BLaER1 (cell line): ENCODE data around the gene EDN3.

ENCODE experiments used
- H3K27ac ChIP-seq: shearing (Covaris generic); formaldehyde crosslinking; 2 replicates; pipeline ENCODE4 v1.8.1; 2022
- H3K27me3 ChIP-seq: shearing (Covaris generic); formaldehyde crosslinking; 2 replicates; pipeline ENCODE4 v1.8.1; 2022
- H3K36me3 ChIP-seq: shearing (Covaris generic); formaldehyde crosslinking; 2 replicates; pipeline ENCODE4 v1.8.1; 2022
- H3K4me1 ChIP-seq: shearing (Covaris generic); formaldehyde crosslinking; 2 replicates; pipeline ENCODE4 v1.8.1; 2022
- H3K4me2 ChIP-seq: shearing (Covaris generic); formaldehyde crosslinking; 2 replicates; pipeline ENCODE4 v1.8.1; 2022
- H3K4me3 ChIP-seq: shearing (Covaris generic); formaldehyde crosslinking; 2 replicates; pipeline ENCODE4 v1.8.1; 2022
- H3K9ac ChIP-seq: shearing (Covaris generic); formaldehyde crosslinking; 2 replicates; pipeline ENCODE4 v1.8.1; 2022
- H3K9me3 ChIP-seq: shearing (Covaris generic); formaldehyde crosslinking; 2 replicates; pipeline ENCODE4 v1.8.1; 2022
- H4K20me1 ChIP-seq: shearing (Covaris generic); formaldehyde crosslinking; 2 replicates; pipeline ENCODE4 v1.8.1; 2022
- Cebpa-rat ChIP-seq: shearing (Covaris generic); IDR thresholded peaks from 2 replicates; pipeline ENCODE4 v1.8.1; 2022

EDN3 gene

DNA sequence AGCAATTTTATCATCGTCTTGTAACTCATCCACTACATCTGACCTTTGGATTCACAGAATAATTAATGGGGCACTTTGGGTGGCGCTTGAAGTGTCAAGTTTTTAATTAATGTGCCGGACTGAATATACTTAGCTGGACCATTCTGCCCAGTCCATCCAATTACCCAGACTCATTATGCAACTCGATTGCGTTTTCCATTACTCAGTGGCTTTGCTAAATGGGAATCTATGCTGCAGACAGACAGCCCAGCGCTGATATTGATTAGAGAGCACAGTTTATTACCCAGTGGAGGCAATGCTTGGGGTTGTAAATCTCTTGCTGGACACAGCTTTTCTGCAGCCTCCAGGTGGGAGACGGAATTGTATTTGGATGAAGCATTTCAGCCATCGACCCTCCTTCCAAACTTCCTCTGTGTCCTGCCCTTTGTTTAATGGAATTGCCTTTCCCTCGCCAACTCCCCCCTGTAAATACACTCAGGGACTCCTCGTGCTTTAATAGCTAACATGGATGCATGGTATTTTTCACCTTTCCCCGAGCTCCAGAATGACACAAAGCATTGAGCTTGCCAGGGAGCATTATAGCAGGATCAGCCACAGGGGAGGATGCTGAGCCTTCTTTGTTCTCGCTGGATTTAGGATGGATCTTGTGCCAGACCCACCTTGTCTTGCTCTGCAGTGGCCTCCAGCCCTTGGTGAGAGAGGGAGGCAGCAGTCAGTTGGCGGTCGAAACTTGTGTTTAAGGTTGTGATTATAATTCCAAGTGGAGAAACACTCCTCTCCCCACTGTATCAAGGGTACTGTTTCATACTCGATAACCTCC, 59.7 kb downstream of the EDN3 start:
- H3K27me3 ChIP-seq = no peaks in the 10 kb centered on the region
- no peak overlapping the region for H3K27ac ChIP-seq
- no peak overlapping the region for H3K4me3 ChIP-seq
- H3K9ac ChIP-seq = no peak overlapping the region
- H4K20me1 ChIP-seq = no peaks in the 10 kb centered on the region
- H3K9me3 ChIP-seq = peaks cover 5% of the 10 kb centered on the region
- peaks cover 44% of the 10 kb centered on the region for H3K4me1 ChIP-seq
- no peak for TF ChIP-seq Cebpa-rat
- no peaks in the 10 kb centered on the region for H3K36me3 ChIP-seq
- no peak overlapping the region for H3K4me2 ChIP-seq

DNA sequence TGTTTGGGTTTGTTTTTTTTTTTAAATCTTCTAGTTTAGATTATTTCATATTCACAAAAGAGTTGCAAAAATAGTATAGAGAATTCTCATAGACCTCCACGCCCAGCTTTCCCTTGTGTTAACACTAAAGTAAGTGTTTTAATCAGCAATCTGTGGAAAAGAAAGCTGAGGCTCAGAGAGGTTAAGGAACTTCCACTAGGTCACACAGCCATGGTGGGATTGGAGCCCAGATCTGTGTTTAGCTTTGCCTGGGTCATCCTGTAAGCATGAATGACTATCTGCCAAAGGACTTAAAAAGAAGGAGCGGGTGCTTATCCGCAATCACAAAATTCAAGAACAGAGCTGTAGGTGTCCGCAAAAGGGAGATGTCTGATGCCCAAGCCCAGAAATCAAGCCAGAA, 60.5 kb downstream of the EDN3 start:
- H3K4me1 ChIP-seq = peaks cover 44% of the 10 kb centered on the region
- no peaks in the 10 kb centered on the region for H3K36me3 ChIP-seq
- no peak overlapping the region for H3K9ac ChIP-seq
- peaks cover 5% of the 10 kb centered on the region for H3K9me3 ChIP-seq
- H3K27me3 ChIP-seq = no peaks in the 10 kb centered on the region
- TF ChIP-seq Cebpa-rat = no peak
- H3K27ac ChIP-seq = no peak overlapping the region
- H3K4me3 ChIP-seq = no peak overlapping the region
- no peaks in the 10 kb centered on the region for H4K20me1 ChIP-seq
- no peak overlapping the region for H3K4me2 ChIP-seq

DNA sequence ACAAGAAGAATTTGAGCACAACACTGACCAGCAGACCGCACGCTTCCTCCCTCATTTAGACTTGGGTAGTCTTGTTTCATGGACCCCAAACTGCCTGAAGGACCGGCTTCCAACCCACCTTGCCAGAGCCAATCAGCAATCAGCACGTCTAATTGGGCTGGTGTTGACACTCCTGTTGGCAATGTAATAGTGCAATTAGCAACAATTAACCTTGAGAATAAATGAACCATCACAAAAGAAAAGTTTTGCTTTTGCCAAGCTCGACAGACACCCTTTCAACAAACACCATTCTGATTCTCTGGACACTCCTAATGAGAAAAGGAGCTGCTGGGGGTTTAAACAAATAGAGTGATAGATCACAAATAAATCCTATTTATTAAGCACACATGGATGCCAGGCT, 61.0 kb downstream of the EDN3 start:
- Histone ChIP-seq H3K9ac (no peak overlapping the region), H3K27ac (no peak overlapping the region), H3K27me3 (no peaks in the 10 kb centered on the region), H3K4me1 (peaks cover 39% of the 10 kb centered on the region), H3K9me3 (peaks cover 4% of the 10 kb centered on the region), H4K20me1 (no peaks in the 10 kb centered on the region), H3K4me2 (no peak overlapping the region), H3K36me3 (no peaks in the 10 kb centered on the region), H3K4me3 (no peak overlapping the region)
- no peak for TF ChIP-seq Cebpa-rat

DNA sequence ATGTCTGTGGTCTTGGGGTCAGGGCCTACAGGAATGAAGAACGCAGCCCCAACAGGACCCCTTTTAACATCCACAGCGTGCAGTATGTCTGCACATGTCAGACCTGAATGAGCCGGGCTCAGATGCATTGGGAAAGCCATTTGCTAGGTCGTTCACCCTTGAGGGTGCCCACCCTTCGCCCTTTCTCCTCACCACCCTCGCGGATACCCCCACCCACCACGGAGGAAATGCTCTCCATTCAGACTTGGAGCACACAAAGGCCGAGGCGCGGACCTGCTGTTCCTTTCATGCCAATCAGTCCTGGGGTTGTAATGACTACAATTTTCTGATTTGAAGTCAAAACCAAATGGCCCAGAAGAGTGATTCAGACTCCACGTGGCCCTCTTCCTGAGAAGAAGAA, 62.7 kb downstream of the EDN3 start:
- no peak for TF ChIP-seq Cebpa-rat
- Histone ChIP-seq H3K9ac (no peak overlapping the region), H3K9me3 (no peaks in the 10 kb centered on the region), H3K4me1 (peaks cover 22% of the 10 kb centered on the region), H3K4me2 (no peak overlapping the region), H4K20me1 (no peaks in the 10 kb centered on the region), H3K27ac (no peak overlapping the region), H3K36me3 (no peaks in the 10 kb centered on the region), H3K4me3 (no peak overlapping the region), H3K27me3 (no peaks in the 10 kb centered on the region)

- H3K9me3 ChIP-seq = no peaks in the 10 kb centered on the region
- no peak overlapping the region for H3K27ac ChIP-seq
- H3K4me3 ChIP-seq = no peak overlapping the region
- no peak for TF ChIP-seq Cebpa-rat
- peak overlapping the region; percentile 35 for H3K4me2 ChIP-seq
- H3K36me3 ChIP-seq = no peaks in the 10 kb centered on the region
- H3K27me3 ChIP-seq = no peaks in the 10 kb centered on the region
- H3K9ac ChIP-seq = no peak overlapping the region
- H4K20me1 ChIP-seq = no peaks in the 10 kb centered on the region
- H3K4me1 ChIP-seq = peaks cover 10% of the 10 kb centered on the region; the same call in 1 of the 2 replicates
Observed at GRCh38 chr20:59364611-59365010, 64.2 kb downstream of the EDN3 start.

DNA sequence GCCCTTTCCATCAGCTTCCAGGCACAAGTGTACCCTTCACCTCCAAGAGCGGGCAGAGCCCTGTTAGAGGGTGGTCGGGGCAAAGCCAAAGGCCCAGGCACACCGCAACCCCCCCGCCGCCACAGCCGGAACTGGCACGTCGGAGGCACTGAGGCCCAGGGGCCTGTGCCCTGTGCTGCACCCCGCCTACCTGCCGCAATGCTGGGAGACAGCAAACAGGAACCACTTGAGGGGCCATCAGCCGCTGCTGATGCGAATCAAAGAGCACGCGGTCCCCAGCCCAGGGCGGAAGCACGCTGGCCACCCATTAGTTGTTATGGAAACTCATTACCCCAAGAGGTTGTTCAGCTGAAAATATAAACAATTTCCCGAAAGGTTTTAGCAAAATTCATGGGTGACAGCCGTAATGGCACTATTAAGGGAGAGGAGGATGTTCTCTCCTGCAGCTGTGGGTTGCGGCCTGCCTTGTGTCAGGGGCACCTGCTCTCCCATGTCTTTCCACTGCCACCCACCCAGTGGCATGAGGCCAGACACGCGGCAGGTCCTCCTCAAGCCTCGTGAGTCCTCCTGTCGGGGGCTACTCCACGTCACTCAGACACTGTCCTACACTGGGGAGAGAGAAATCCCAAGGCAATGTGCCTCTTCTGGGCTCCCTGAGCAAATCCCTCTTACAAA, 65.3 kb downstream of the EDN3 start:
- TF ChIP-seq Cebpa-rat = no peak
- H3K9me3 ChIP-seq = no peaks in the 10 kb centered on the region
- H3K27me3 ChIP-seq = no peaks in the 10 kb centered on the region

DNA sequence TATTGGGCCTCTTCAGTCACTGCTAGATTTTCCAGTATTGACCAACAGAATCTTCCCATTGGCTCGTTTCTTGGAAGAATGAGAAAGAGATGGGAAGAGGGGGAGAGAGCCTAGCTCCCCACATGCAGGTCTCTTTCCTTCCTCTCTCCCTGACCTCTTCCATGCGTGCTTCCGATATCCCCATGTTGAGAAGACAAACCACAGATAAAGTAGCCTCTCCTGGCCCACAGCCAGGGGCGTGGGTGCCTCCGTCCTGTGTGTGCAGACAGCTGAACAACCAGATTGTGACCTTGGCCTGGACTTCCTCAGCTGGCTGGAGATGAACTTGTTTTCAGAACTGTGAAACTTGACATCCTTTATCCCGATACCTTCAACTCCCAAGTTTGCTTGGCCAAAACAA, 71.0 kb downstream of the EDN3 start:
- H3K27me3 ChIP-seq = no peaks in the 10 kb centered on the region
- H3K4me3 ChIP-seq = no peak overlapping the region
- no peak overlapping the region for H3K9ac ChIP-seq
- no peaks in the 10 kb centered on the region for H4K20me1 ChIP-seq
- TF ChIP-seq Cebpa-rat = no peak
- no peak overlapping the region for H3K27ac ChIP-seq
- peaks cover 4% of the 10 kb centered on the region for H3K4me1 ChIP-seq
- no peaks in the 10 kb centered on the region for H3K9me3 ChIP-seq
- H3K36me3 ChIP-seq = no peaks in the 10 kb centered on the region
- H3K4me2 ChIP-seq = no peak overlapping the region

More for the DNA sequence above, 65.3 kb downstream of the EDN3 start:
- no peak overlapping the region for H3K9ac ChIP-seq
- H3K27ac ChIP-seq = no peak overlapping the region
- no peaks in the 10 kb centered on the region for H3K36me3 ChIP-seq
- no peaks in the 10 kb centered on the region for H4K20me1 ChIP-seq
- H3K4me3 ChIP-seq = no peak overlapping the region
- H3K4me1 ChIP-seq = peaks cover 10% of the 10 kb centered on the region; the same call in 1 of the 2 replicates
- no peak overlapping the region for H3K4me2 ChIP-seq

DNA sequence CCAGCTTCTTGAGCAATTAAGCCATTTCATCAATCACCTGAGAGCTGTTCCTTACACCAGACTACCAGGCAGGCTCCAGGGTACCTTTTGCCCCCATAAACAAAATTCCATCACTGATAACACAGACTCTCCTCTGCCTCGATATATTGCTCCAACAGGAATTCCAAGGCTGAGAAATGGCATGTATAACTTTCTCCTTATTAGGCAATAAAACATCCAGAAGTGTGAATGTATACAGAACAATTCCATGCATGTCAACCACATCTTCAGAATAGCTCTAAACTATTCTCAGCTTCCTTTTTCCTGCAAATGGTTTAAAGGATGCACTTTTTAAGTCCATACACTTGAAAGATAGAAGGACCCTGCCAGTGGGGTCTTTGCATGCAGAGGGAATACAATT, 73.8 kb downstream of the EDN3 start:
- Histone ChIP-seq H3K9ac (no peak overlapping the region), H3K27ac (no peak overlapping the region), H3K4me2 (no peak overlapping the region), H3K9me3 (no peaks in the 10 kb centered on the region), H3K4me3 (no peak overlapping the region), H3K36me3 (no peaks in the 10 kb centered on the region), H4K20me1 (no peaks in the 10 kb centered on the region), H3K27me3 (no peaks in the 10 kb centered on the region), H3K4me1 (peaks cover 26% of the 10 kb centered on the region)
- no peak for TF ChIP-seq Cebpa-rat

DNA sequence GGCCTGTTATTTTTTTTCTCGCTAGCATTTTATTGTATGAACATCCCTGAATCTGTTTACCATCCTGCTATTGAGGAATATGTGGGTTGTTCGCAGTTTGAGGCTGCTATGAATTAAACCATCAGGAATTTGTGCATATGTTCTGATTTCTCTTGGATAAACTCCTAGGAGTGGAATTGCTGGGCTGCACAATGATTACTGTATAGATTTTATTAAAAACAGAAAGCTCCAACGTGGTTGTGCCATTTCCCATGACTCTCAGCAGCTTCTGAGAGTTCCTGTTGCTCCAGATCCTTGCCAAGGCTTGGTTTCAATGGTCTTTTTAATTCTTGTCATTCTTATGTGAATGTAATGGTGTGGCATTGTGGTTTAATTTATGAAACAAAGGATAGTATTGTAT, 75.1 kb downstream of the EDN3 start:
- H3K27ac ChIP-seq = no peak overlapping the region
- H3K27me3 ChIP-seq = no peaks in the 10 kb centered on the region
- no peak for TF ChIP-seq Cebpa-rat
- no peaks in the 10 kb centered on the region for H3K36me3 ChIP-seq
- peaks cover 30% of the 10 kb centered on the region for H3K4me1 ChIP-seq
- no peaks in the 10 kb centered on the region for H3K9me3 ChIP-seq
- H3K4me3 ChIP-seq = no peak overlapping the region
- no peak overlapping the region for H3K4me2 ChIP-seq
- no peak overlapping the region for H3K9ac ChIP-seq
- no peaks in the 10 kb centered on the region for H4K20me1 ChIP-seq
